DLD1 (cell line): Measurements from ENCODE around the gene LCLAT1.

Source experiments
- in situ Hi-C: cut with HindIII; loops from 2 replicates; pipeline ENCODE4 v1.10.0; 2017; ENCODE audit warnings: low sequenced_read_pairs

LCLAT1 gene

GRCh38 chr2:30447149-30448045 is at the start of gene LCLAT1:
Gene LCLAT1, plus strand, starts transcription at chr2:30447246. Its CDS starts 78,345 bp downstream, at chr2:30525591.
- in situ Hi-C loops, result no loop called here

- in situ Hi-C loops, result no loop called here
Observed at GRCh38 chr2:30398084-30398873, 48.8 kb upstream of the LCLAT1 start.

GRCh38 chr2:30400151-30400954 is 46.7 kb upstream of the LCLAT1 start:
- in situ Hi-C loops, result no loop called here

- in situ Hi-C loops, result no loop called here
Observed at GRCh38 chr2:30402441-30403182, 44.4 kb upstream of the LCLAT1 start.

GRCh38 chr2:30403592-30404312 is 43.3 kb upstream of the LCLAT1 start:
- in situ Hi-C loops, result no loop called here

GRCh38 chr2:30404319-30405259 is 42.5 kb upstream of the LCLAT1 start:
- in situ Hi-C loops, result no loop called here

- in situ Hi-C loops, result no loop called here
Observed at GRCh38 chr2:30405260-30405605, 41.8 kb upstream of the LCLAT1 start.

GRCh38 chr2:30406853-30407252 is 40.2 kb upstream of the LCLAT1 start:
- in situ Hi-C loops, result no loop called here

- in situ Hi-C loops, result no loop called here
Observed at GRCh38 chr2:30408961-30409387, 38.1 kb upstream of the LCLAT1 start.

GRCh38 chr2:30410217-30410616 is 36.8 kb upstream of the LCLAT1 start:
- in situ Hi-C loops, result no loop called here

GRCh38 chr2:30412047-30412683 is 34.9 kb upstream of the LCLAT1 start:
- in situ Hi-C loops, result no loop called here

- in situ Hi-C loops, result no loop called here
Observed at GRCh38 chr2:30412684-30413570, 34.1 kb upstream of the LCLAT1 start.

GRCh38 chr2:30414961-30415360 is 32.1 kb upstream of the LCLAT1 start:
- in situ Hi-C loops, result no loop called here

- in situ Hi-C loops, result no loop called here
Observed at GRCh38 chr2:30417253-30417652, 29.8 kb upstream of the LCLAT1 start.

GRCh38 chr2:30421026-30421603 is 25.9 kb upstream of the LCLAT1 start:
- in situ Hi-C loops, result no loop called here

GRCh38 chr2:30421604-30422443 is 25.2 kb upstream of the LCLAT1 start:
- in situ Hi-C loops, result no loop called here
